OCI-LY1 (cell line): ENCODE measurements around the gene ITLN2.

Experiments used
- H2AFZ ChIP-seq: fragments of 200-600 bp; sonication (generic), shearing (Covaris generic); 2 replicates; pipeline ENCODE4 v1.6.0; 2014; ENCODE audit warnings: antibody characterized with exemption, mild to moderate bottlenecking, low read length
- H3F3A ChIP-seq: fragments of 200-600 bp; sonication (generic), shearing (Covaris generic); 2 replicates; pipeline ENCODE4 v1.6.0; 2014; ENCODE audit warnings: mild to moderate bottlenecking, antibody characterized with exemption, low read length, moderate library complexity; ENCODE audit not compliant: insufficient read depth
- H3K27ac ChIP-seq: fragments of 200-600 bp; sonication (generic); 2 replicates; pipeline ENCODE4 v1.5.1; 2014; ENCODE audit warnings: low read length, mixed run types, mild to moderate bottlenecking, low read depth; ENCODE audit not compliant: poor library complexity, severe bottlenecking
- H3K27me3 ChIP-seq: fragments of 200-600 bp; sonication (generic); 2 replicates; pipeline ENCODE4 v1.6.0; 2014; ENCODE audit warnings: antibody characterized with exemption, mild to moderate bottlenecking, low read length, moderate library complexity; ENCODE audit not compliant: insufficient read depth
- H3K36me3 ChIP-seq: fragments of 200-600 bp; sonication (generic); 2 replicates; pipeline ENCODE4 v1.6.1; 2014; ENCODE audit warnings: mild to moderate bottlenecking, antibody characterized with exemption, low read length, moderate library complexity, mixed read lengths; ENCODE audit not compliant: insufficient read depth
- H3K4me1 ChIP-seq: fragments of 200-600 bp; sonication (generic); 2 replicates; pipeline ENCODE4 v1.5.1; 2014; ENCODE audit warnings: mild to moderate bottlenecking, low read length, moderate library complexity; ENCODE audit not compliant: insufficient read depth, severe bottlenecking
- H3K4me2 ChIP-seq: fragments of 200-600 bp; sonication (generic), shearing (Covaris generic); 2 replicates; pipeline ENCODE4 v1.6.1; 2014; ENCODE audit warnings: low read length
- H3K4me3 ChIP-seq: fragments of 200-600 bp; sonication (generic); 2 replicates; pipeline ENCODE4 v1.5.1; 2014; ENCODE audit warnings: low read length, low read depth, mild to moderate bottlenecking, mixed read lengths; ENCODE audit not compliant: poor library complexity, severe bottlenecking
- H3K79me2 ChIP-seq: fragments of 200-600 bp; shearing (Covaris generic); 2 replicates; pipeline ENCODE4 v1.6.1; 2016; ENCODE audit warnings: mixed run types, low read length, mixed read lengths; ENCODE audit not compliant: insufficient read depth
- H3K9ac ChIP-seq: fragments of 200-600 bp; sonication (generic), shearing (Covaris generic); 2 replicates; pipeline ENCODE4 v1.6.1; 2014; ENCODE audit warnings: mild to moderate bottlenecking, low read length, mixed read lengths
- H3K9me2 ChIP-seq: fragments of 200-600 bp; sonication (generic), shearing (Covaris generic); 2 replicates; pipeline ENCODE4 v1.6.1; 2014; ENCODE audit warnings: low read depth, mild to moderate bottlenecking, low read length, mixed read lengths
- H3K9me3 ChIP-seq: fragments of 200-600 bp; shearing (Covaris generic); 2 replicates; pipeline ENCODE4 v1.6.1; 2014; ENCODE audit warnings: low read length, mixed read lengths
- H4K20me1 ChIP-seq: fragments of 200-600 bp; sonication (generic), shearing (Covaris generic); 2 replicates; pipeline ENCODE4 v1.6.0; 2016; ENCODE audit warnings: mild to moderate bottlenecking, low read length; ENCODE audit not compliant: insufficient read depth
- EZH2 ChIP-seq: fragments of 200-600 bp; sonication (generic), shearing (Covaris generic); IDR thresholded peaks from 2 replicates; pipeline ENCODE4 v1.8.0; 2017; ENCODE audit warnings: borderline replicate concordance, mixed run types, mild to moderate bottlenecking, antibody characterized with exemption, low read length, moderate library complexity, mixed read lengths
- TF ChIP-seq, protein P1 (sequence below): fragments of 200-600 bp; sonication (generic), shearing (Covaris generic); IDR thresholded peaks from 2 replicates; pipeline ENCODE4 v1.5.1; 2017; ENCODE audit warnings: mild to moderate bottlenecking, antibody characterized with exemption, low read length, moderate library complexity, mixed read lengths

Gene ITLN2

DNA sequence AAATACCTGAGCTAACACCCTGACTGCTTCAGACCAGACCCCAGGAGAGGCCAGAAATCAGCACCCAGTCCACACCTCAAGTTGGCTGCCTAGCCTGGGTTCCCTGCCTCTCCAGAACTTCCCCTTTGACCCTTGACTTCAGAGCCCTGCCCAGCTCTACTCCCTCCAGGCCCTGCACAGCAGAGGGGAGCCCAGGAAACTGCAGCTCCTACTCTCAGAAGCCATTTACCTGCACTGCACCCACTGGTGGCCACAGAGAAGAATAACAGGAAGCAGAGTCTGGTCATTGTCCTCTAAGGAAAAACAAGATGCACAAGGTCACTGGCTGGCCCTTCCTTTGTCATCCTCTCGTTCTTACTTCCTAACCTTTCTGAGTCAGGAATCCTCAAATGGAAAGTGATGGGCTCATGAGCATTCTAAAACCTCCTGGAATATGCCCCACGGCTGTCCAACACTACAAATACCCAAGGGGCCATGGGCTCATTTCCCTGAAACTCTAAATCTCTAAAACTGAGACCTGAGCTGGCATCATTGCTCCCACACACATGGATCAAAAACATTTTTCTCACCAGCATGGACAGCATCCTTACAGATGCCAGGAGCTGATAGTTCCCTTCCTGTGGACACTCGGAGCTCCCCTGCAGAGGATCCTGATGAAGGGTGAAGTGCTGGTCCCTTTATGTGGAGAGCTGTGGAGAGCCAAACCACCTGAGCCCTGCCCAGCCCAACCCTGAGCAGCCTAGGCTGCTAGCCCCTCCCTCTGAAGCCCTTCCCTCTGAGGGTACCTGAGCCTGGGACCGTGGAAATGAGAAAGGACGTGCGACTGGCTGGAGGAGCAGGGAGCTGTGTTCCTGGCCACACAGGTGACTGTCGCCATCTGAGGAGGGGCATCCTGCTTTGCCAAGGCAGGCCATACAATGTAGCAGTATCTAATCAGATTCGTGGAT is at the start of gene ITLN2:
ITLN2 (minus strand) TSS at position 652 of the 947 bp plus-strand sequence; CDS start at position 584, 68 bp downstream.
- no peak within 1 kb of the TSS for H3K27ac ChIP-seq

DNA sequence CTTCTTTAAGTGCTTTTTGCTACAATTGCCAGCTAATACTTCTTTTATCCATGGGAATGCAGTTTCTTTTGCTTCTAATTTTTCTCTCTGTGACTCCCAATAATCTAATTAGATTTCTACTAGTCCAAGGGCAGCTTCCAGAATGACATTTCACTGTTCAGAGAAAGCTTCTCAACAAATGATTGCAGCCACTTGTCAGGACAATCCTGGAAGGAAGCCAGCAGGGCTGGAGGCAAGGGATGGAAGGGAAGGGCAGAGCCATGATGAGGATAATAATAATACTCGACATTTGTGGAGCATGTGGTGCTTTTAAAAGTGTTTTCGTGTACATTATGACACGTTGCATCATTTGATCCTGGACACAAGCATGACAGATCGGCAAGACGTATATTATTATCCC is 46.9 kb upstream of the ITLN2 start:
- no peak overlapping the region for H3K9ac ChIP-seq
- no peak overlapping the region for H2AFZ ChIP-seq
- H3K27me3 ChIP-seq: no peaks in the 10 kb centered on the region
- H3K4me1 ChIP-seq: no peaks in the 10 kb centered on the region
- H3K4me2 ChIP-seq: no peak overlapping the region
- H3K36me3 ChIP-seq: peaks cover 48% of the 10 kb centered on the region; the same call in 1 of the 2 replicates
- no peak overlapping the region for H3K27ac ChIP-seq
- no peaks in the 10 kb centered on the region for H3K9me3 ChIP-seq
- 0 out of 2 replicates have a peak, but pooled peaks cover 7% of the 10 kb centered on the region for H3K79me2 ChIP-seq
- no peak for TF ChIP-seq EZH2
- TF ChIP-seq, protein P1, sequence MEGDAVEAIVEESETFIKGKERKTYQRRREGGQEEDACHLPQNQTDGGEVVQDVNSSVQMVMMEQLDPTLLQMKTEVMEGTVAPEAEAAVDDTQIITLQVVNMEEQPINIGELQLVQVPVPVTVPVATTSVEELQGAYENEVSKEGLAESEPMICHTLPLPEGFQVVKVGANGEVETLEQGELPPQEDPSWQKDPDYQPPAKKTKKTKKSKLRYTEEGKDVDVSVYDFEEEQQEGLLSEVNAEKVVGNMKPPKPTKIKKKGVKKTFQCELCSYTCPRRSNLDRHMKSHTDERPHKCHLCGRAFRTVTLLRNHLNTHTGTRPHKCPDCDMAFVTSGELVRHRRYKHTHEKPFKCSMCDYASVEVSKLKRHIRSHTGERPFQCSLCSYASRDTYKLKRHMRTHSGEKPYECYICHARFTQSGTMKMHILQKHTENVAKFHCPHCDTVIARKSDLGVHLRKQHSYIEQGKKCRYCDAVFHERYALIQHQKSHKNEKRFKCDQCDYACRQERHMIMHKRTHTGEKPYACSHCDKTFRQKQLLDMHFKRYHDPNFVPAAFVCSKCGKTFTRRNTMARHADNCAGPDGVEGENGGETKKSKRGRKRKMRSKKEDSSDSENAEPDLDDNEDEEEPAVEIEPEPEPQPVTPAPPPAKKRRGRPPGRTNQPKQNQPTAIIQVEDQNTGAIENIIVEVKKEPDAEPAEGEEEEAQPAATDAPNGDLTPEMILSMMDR: no peak
- no peaks in the 10 kb centered on the region for H3K9me2 ChIP-seq
- H3K4me3 ChIP-seq: no peak overlapping the region
- H4K20me1 ChIP-seq: no peaks in the 10 kb centered on the region
- H3F3A ChIP-seq: 0 out of 2 replicates have a peak, but pooled peaks cover 5% of the 10 kb centered on the region

More for the DNA sequence above, at the start of gene ITLN2:
- Histone ChIP-seq H3K9me2 (no peaks in the 10 kb centered on the region), H4K20me1 (no peaks in the 10 kb centered on the region), H2AFZ (no peak within 1 kb of the TSS), H3K4me3 (no peak within 1 kb of the TSS), H3K9me3 (no peaks in the 10 kb centered on the region), H3K4me1 (no peaks in the 10 kb centered on the region), H3K4me2 (no peak within 1 kb of the TSS), H3F3A (no peaks in the 10 kb centered on the region), H3K9ac (no peak within 1 kb of the TSS), H3K27me3 (no peaks in the 10 kb centered on the region), H3K36me3 (no peaks in the 10 kb centered on the region), H3K79me2 (no peaks in the 10 kb centered on the region)
- no peak for TF ChIP-seq EZH2
- TF ChIP-seq, protein P1: peak; percentile 87

DNA sequence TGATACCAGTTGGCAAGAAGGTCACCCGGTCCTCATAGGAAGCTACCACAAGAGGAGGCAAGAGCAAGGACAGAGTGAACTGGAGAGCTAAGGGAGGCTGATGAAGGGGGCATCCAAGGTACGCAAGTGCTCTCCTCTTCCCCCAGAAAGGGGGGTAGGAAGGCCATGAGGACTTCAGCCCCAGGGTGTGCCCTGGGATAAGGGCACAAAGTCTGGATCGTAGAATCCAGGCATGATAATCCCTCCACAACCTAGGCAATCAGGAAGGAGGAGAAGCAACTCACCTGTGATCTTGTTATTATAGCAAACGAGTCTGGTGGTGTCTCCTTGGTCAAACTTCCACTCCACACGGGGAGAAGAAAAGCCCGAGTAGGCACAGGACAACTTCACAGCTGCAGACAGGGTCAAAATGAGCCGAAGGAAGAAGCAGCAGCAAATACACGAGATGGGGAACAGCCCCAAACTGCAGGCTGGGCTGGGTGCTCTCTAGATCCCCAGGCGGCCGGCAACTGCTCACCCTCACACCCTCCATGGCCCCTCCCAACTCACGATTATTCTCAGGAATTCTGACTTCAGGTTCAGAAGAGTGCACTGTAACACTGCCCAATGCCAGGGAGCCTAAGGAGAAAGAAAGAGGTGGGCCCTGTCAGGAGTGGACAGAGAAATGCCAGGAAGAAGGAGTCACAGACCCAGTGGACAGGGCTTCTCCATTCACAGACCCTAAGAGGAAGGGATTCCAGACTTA is 46.3 kb upstream of the ITLN2 start:
- H3K27me3 ChIP-seq: no peaks in the 10 kb centered on the region
- no peaks in the 10 kb centered on the region for H3K9me3 ChIP-seq
- peaks cover 49% of the 10 kb centered on the region; the same call in 1 of the 2 replicates for H3K36me3 ChIP-seq
- no peak overlapping the region for H3K27ac ChIP-seq
- no peaks in the 10 kb centered on the region for H4K20me1 ChIP-seq
- no peak overlapping the region for H3K4me2 ChIP-seq
- H3K79me2 ChIP-seq: 0 out of 2 replicates have a peak, but pooled peaks cover 1% of the 10 kb centered on the region
- no peak overlapping the region for H2AFZ ChIP-seq
- TF ChIP-seq, protein P1: no peak
- no peak for TF ChIP-seq EZH2
- H3K9me2 ChIP-seq: no peaks in the 10 kb centered on the region
- no peak overlapping the region for H3K9ac ChIP-seq
- no peak overlapping the region for H3K4me3 ChIP-seq
- H3F3A ChIP-seq: 0 out of 2 replicates have a peak, but pooled peaks cover 5% of the 10 kb centered on the region
- no peaks in the 10 kb centered on the region for H3K4me1 ChIP-seq
